Fibroblast of lung (primary cell): ENCODE results near the gene GPR3. TPM values are rescaled to one million over a fixed set of nuclear protein-coding genes. Genes with fewer than 3 reads are reported as not detected.

Experiments
- DNase-seq, 2 donors: peaks; one replicate each; pipeline versions ENCODE4 v3.0.0 to v3.0.0-alpha.2; 2010; ENCODE audit warnings: low read depth in 2 of 2
- H2AFZ ChIP-seq: 2 replicates; pipeline ENCODE4 v1.5.1; 2012; ENCODE audit warnings: low read length, control low read depth, inconsistent platforms
- H3K27ac ChIP-seq: 2 replicates; pipeline ENCODE4 v1.5.1; 2011; ENCODE audit warnings: low read length, control low read depth; ENCODE audit not compliant: insufficient read depth
- H3K27me3 ChIP-seq: 2 replicates; pipeline ENCODE4 v1.5.1; 2011; ENCODE audit warnings: mild to moderate bottlenecking, low read length; ENCODE audit not compliant: control insufficient read depth, insufficient read depth
- H3K36me3 ChIP-seq: 2 replicates; pipeline ENCODE4 v1.5.1; 2011; ENCODE audit warnings: low read length; ENCODE audit not compliant: control insufficient read depth, insufficient read depth
- H3K4me1 ChIP-seq: 2 replicates; pipeline ENCODE4 v1.5.1; 2011; ENCODE audit warnings: low read length; ENCODE audit not compliant: control insufficient read depth, insufficient read depth; ENCODE audit errors: extremely low read depth
- H3K4me2 ChIP-seq: 2 replicates; pipeline ENCODE4 v1.5.1; 2011; ENCODE audit warnings: low read length, control low read depth; ENCODE audit not compliant: insufficient read depth; ENCODE audit errors: extremely low read depth
- H3K4me3 ChIP-seq, 4 experiments: fragments of 200-600 bp in 1 of 4; sonication (generic) in 1 of 4; replicated peaks in 1 of 4; 2 replicates each; pipeline ENCODE4 v1.5.1; 2011 to 2016; ENCODE audit warnings: low read length in 4 of 4, low read depth in 3 of 4, mild to moderate bottlenecking in 3 of 4, control low read depth in 2 of 4, inconsistent platforms in 1 of 4, mixed read lengths in 1 of 4; ENCODE audit not compliant: insufficient read depth in 1 of 4; ENCODE audit errors: control extremely low read depth in 1 of 4
- H3K79me2 ChIP-seq: 2 replicates; pipeline ENCODE4 v1.5.1; 2012; ENCODE audit warnings: mild to moderate bottlenecking, low read length, inconsistent platforms; ENCODE audit not compliant: control insufficient read depth, insufficient read depth
- H3K9ac ChIP-seq: 2 replicates; pipeline ENCODE4 v1.5.1; 2011; ENCODE audit warnings: mild to moderate bottlenecking, low read length, control low read depth; ENCODE audit not compliant: insufficient read depth
- H3K9me3 ChIP-seq: 2 replicates; pipeline ENCODE4 v1.5.1; 2012; ENCODE audit warnings: low read depth, low read length; ENCODE audit not compliant: control insufficient read depth, insufficient read depth
- H4K20me1 ChIP-seq: 2 replicates; pipeline ENCODE4 v1.5.1; 2011; ENCODE audit warnings: low read length; ENCODE audit not compliant: control insufficient read depth, insufficient read depth; ENCODE audit errors: extremely low read depth
- EZH2 ChIP-seq: IDR thresholded peaks from 2 replicates; pipeline ENCODE4 v1.5.1; 2012; ENCODE audit warnings: low read length, control low read depth, mild to moderate bottlenecking; ENCODE audit errors: missing control alignments
- polyA plus RNA-seq, 2 donors: library from polyadenylated mRNA; depleted of rRNA in 1 of 2; stranded (reverse) in 1 of 2; unstranded in 1 of 2; fragments of >200 nt; gene quantifications; 2 replicates each; pipeline ENCODE4 v1.2.1, GENCODE V29; 2011 to 2012; ENCODE audit warnings: missing spikeins in 1 of 2
- total RNA-seq: library from RNA; depleted of rRNA; stranded (reverse); fragments of >200 nt; gene quantifications from 2 replicates; pipeline ENCODE4 v1.2.1, GENCODE V29; 2014
- TF ChIP-seq, protein P1 (sequence below), 2 donors: IDR thresholded peaks in 1 of 2; conservative IDR thresholded peaks in 1 of 2; 1 replicate in 1 of 2; 2 replicates in 1 of 2; pipeline ENCODE4 v1.5.1; 2011 to 2012; ENCODE audit warnings: low read length in 2 of 2, control low read depth in 1 of 2, inconsistent platforms in 1 of 2, low read depth in 1 of 2, mild to moderate bottlenecking in 1 of 2

GPR3 gene
- total and polyA plus RNA-seq, 2 donors (not counting 1 experiment from before 2014, with no cell fraction given): 0.17 to 0.82 TPM

DNA sequence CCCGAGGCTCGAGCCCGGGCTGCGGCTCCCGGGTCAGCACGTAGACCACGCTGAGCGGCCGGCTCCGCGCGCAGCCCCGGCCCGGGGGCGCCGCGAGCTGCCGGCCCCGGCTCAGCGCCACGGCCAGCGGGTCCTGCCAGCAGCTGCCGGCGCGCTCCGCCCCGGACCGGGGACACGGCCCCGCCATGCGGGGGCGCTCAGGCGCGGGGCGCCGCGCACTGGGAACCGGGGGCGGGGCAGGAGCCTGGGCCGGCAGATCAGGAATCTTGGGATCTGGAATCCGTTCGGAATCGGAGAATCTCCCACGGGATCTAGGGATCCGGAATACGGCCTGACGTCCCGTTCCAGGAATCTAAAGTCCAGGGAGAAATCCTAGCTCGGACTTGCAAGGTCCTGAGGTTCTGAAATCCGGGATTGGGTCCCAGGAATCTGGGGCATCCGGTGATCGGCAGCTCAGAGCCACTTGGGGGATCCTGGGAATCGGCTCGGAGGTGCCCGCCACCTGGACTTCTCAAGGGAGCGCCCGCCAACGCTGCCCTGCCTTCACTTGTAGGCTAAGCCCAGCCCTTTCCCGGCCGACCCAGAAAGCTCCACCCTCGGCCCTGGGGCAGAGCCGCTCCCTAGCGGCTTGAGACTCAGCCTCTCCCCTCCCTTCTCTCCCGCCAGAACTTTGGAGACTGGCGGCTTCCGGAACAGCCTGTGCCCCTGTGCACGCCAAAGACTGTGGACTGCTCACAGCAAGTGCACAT lies 25.8 kb upstream of the GPR3 start, which contains the start of gene MAP3K6:
Gene MAP3K6, minus strand, starts transcription at position 551 of the 749 bp plus-strand sequence. Its CDS starts 364 bp downstream, at position 187.
- peak within 1 kb of the TSS; percentile 80 for H3K4me2 ChIP-seq
- no peaks in the 10 kb centered on the region for H4K20me1 ChIP-seq
- DNase-seq: peak; percentile 73 to 76
- TF ChIP-seq, protein P1, sequence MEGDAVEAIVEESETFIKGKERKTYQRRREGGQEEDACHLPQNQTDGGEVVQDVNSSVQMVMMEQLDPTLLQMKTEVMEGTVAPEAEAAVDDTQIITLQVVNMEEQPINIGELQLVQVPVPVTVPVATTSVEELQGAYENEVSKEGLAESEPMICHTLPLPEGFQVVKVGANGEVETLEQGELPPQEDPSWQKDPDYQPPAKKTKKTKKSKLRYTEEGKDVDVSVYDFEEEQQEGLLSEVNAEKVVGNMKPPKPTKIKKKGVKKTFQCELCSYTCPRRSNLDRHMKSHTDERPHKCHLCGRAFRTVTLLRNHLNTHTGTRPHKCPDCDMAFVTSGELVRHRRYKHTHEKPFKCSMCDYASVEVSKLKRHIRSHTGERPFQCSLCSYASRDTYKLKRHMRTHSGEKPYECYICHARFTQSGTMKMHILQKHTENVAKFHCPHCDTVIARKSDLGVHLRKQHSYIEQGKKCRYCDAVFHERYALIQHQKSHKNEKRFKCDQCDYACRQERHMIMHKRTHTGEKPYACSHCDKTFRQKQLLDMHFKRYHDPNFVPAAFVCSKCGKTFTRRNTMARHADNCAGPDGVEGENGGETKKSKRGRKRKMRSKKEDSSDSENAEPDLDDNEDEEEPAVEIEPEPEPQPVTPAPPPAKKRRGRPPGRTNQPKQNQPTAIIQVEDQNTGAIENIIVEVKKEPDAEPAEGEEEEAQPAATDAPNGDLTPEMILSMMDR (conservative IDR thresholded peaks at IDR 0.05 in 1 of 2, IDR thresholded peaks at IDR 0.05 in 1 of 2; ENCODE audit: low read depth in 1 of 2, low read length in 2 of 2): peak in 1 of 2 donors; percentile 0
- TF ChIP-seq EZH2: no peak
- peak within 1 kb of the TSS; percentile 83 for H2AFZ ChIP-seq
- H3K36me3 ChIP-seq: peaks cover 16% of the 10 kb centered on the region
- no peaks in the 10 kb centered on the region for H3K9me3 ChIP-seq
- peak within 1 kb of the TSS; percentile 92 for H3K27ac ChIP-seq
- no peaks in the 10 kb centered on the region for H3K27me3 ChIP-seq
- peak within 1 kb of the TSS; percentile 89 for H3K9ac ChIP-seq
- peaks cover 11% of the 10 kb centered on the region for H3K4me1 ChIP-seq
- H3K79me2 ChIP-seq: peaks cover 10% of the 10 kb centered on the region
- peak within 1 kb of the TSS; percentile 73 to 88 (median 80) for H3K4me3 ChIP-seq

DNA sequence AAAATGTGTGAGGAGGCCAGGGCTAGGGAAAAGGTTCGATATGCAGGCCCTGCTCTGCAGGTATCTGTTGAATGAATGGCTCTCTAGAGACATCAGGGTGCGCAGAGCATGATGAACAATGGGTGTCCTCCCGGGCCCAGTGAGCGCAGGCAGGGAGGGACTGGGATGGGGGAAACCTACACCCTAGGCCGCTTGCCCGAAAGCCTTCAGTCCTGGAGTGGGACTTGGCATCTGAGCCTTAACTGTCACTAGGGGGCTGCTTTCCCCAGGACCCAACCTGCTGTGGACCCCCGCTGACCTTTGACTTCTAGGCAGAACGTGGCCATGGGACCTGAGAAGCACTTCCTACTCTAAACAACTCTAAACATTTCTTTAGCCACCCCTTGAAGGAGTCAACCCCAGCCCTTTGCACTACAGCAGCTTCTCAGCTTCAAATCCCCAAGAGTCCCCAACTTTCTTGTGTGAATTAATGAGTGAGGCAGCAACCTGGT lies 25.2 kb upstream of the GPR3 start:
- Histone ChIP-seq H3K27ac (peak overlapping the region; percentile 92), H3K27me3 (no peaks in the 10 kb centered on the region), H3K4me1 (peaks cover 11% of the 10 kb centered on the region), H3K79me2 (peaks cover 10% of the 10 kb centered on the region), H3K4me3 (peak overlapping the region; percentile 73 to 88 (median 80)), H3K36me3 (peaks cover 14% of the 10 kb centered on the region), H2AFZ (peak overlapping the region; percentile 83), H3K4me2 (peak overlapping the region; percentile 80), H4K20me1 (no peaks in the 10 kb centered on the region), H3K9ac (peak overlapping the region; percentile 89), H3K9me3 (no peaks in the 10 kb centered on the region)
- TF ChIP-seq, protein P1 (conservative IDR thresholded peaks at IDR 0.05 in 1 of 2, IDR thresholded peaks at IDR 0.05 in 1 of 2; ENCODE audit: low read depth in 1 of 2, low read length in 2 of 2): peak in 1 of 2 donors; percentile 6
- no peak for TF ChIP-seq EZH2
- DNase-seq: no peak

DNA sequence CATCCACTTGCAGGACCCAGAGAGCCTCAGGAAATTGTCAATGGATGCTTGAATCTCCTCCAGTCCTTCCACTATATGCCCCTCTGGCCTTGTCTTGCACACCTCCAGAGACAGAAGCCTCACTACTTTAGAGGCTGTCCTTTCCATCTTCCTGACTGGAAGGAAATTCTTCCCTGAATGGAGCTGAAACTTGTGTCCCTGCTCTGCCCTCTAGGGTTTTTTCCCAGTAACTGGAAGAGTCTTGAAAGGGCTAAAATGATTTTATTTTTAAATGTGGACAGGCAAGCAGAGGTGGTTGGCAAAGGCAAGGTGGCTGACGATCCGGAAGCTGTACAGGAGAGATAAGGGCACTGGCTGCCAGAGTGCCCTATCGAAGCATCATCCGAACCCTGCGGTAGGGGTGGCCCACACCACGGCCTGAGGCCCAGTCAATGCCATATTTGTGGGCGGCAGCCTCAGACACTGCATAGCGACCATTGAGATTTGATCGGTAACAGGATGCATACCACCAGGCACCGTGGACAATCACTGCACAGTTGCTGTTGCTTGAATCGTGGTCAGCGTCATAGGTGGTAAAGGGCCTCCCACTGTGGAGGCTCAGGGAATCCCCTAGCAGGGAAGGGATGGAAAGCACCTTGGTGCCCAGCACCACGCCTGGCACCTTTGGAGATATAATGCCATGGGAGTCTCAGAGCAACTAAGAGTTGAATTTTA lies 23.4 kb upstream of the GPR3 start:
- no peaks in the 10 kb centered on the region for H3K9me3 ChIP-seq
- H3K4me3 ChIP-seq: no peak overlapping the region
- H3K27me3 ChIP-seq: no peaks in the 10 kb centered on the region
- peaks cover 10% of the 10 kb centered on the region for H3K79me2 ChIP-seq
- no peak overlapping the region for H3K27ac ChIP-seq
- H4K20me1 ChIP-seq: no peaks in the 10 kb centered on the region
- TF ChIP-seq EZH2: no peak
- TF ChIP-seq, protein P1 (conservative IDR thresholded peaks at IDR 0.05 in 1 of 2, IDR thresholded peaks at IDR 0.05 in 1 of 2; ENCODE audit: low read depth in 1 of 2, low read length in 2 of 2): peak; percentile 34 to 48
- H3K36me3 ChIP-seq: peaks cover 7% of the 10 kb centered on the region
- H2AFZ ChIP-seq: no peak overlapping the region
- peak in 1 of 2 donors; percentile 53 for DNase-seq
- H3K4me2 ChIP-seq: no peak overlapping the region
- no peak overlapping the region for H3K9ac ChIP-seq
- peaks cover 11% of the 10 kb centered on the region for H3K4me1 ChIP-seq
